Right lobe of liver (tissue), 4 donors: ENCODE results near the gene MFSD6.

Experiments used
- CTCF ChIP-seq, 4 donors: fragments of 200-600 bp in 3 of 4; fragments of 450-650 bp in 1 of 4; IDR thresholded peaks; one replicate each; pipeline versions ENCODE4 v1.5.1 to v1.8.0; 2016 to 2022; ENCODE audit warnings: antibody characterized with exemption in 4 of 4, mild to moderate bottlenecking in 2 of 4
- POLR2A ChIP-seq: fragments of 450-650 bp; IDR thresholded peaks from one replicate; pipeline ENCODE4 v1.6.1; 2017; ENCODE audit warnings: antibody characterized with exemption, mild to moderate bottlenecking
- donor health status: DM: no; HTN: no; CAD: no.
- donor health status: DM: no; HTN: no; CAD: no.
- donor health status: DM: no; HTN: yes; CAD: no.

GRCh38 chr2:190447766-190448165 lies 39.6 kb downstream of the MFSD6 start:
- TF ChIP-seq POLR2A (no peak), CTCF (IDR thresholded peaks at IDR 0.05) (no peak)
